Astrocyte of the spinal cord (primary cell): ENCODE measurements around the gene LDHAL6A.

Experiments
- DNase-seq: peaks from one replicate; pipeline ENCODE4 v3.0.0; 2011; ENCODE audit warnings: low read depth, low spot score
- H3K4me3 ChIP-seq: 2 replicates; pipeline ENCODE4 v1.5.1; 2011; ENCODE audit warnings: low read depth, mild to moderate bottlenecking, low read length, moderate library complexity
- CTCF ChIP-seq: IDR thresholded peaks from 2 replicates; pipeline ENCODE4 v1.5.1; 2012; ENCODE audit warnings: low read depth, mild to moderate bottlenecking, low read length, inconsistent platforms
- in situ Hi-C: cut with HindIII; loops from 2 replicates; pipeline ENCODE4 v1.10.0; 2017; ENCODE audit warnings: low sequenced_read_pairs

Gene LDHAL6A

GRCh38 chr11:18522388-18522787 is 66.7 kb downstream of the LDHAL6A start:
- DNase-seq, result no peak
- in situ Hi-C loops, result no loop called here
- H3K4me3 ChIP-seq, result no peak overlapping the region
- peak; percentile 2 for TF ChIP-seq CTCF

- in situ Hi-C loops, result no loop called here
- DNase-seq, result no peak
- H3K4me3 ChIP-seq, result no peak overlapping the region
- no peak for TF ChIP-seq CTCF
Observed at GRCh38 chr11:18523084-18523483, 67.4 kb downstream of the LDHAL6A start.

- TF ChIP-seq CTCF, result no peak
- no peak for DNase-seq
- in situ Hi-C loops, result no loop called here
- H3K4me3 ChIP-seq, result no peak overlapping the region
Observed at GRCh38 chr11:18524248-18524647, 68.6 kb downstream of the LDHAL6A start.

- in situ Hi-C loops, result no loop called here
- no peak for DNase-seq
- TF ChIP-seq CTCF, result no peak
- H3K4me3 ChIP-seq, result peak overlapping the region; percentile 94
Observed at GRCh38 chr11:18526130-18526520, 70.5 kb downstream of the LDHAL6A start.

- TF ChIP-seq CTCF, result no peak
- peak within 1 kb of the TSS; percentile 94 for H3K4me3 ChIP-seq
Observed at GRCh38 chr11:18526521-18527296, 71.1 kb downstream of the LDHAL6A start, which contains the start of gene TSG101. TSG101 (minus strand) TSS chr11:18526942; CDS start chr11:18526816, 126 bp downstream.

GRCh38 chr11:18527512-18527911 is 71.9 kb downstream of the LDHAL6A start:
- DNase-seq, result peak; percentile 23
- peak overlapping the region; percentile 94 for H3K4me3 ChIP-seq
- in situ Hi-C loops, result no loop called here
- TF ChIP-seq CTCF, result no peak

More at GRCh38 chr11:18526521-18527296, 71.1 kb downstream of the LDHAL6A start, which contains the start of gene TSG101:
- in situ Hi-C loops, result no loop called here
- DNase-seq, result peak; percentile 93
